ENCODE data around the gene NLRP6. TPM values are rescaled to one million over a fixed set of nuclear protein-coding genes. Genes with fewer than 3 reads are reported as not detected.

NLRP6 gene
- polyA plus RNA-seq, 2 of the 4 experiments (the other 2 are of a cell fraction): 0.03 TPM; not detected in 1

Small RNA genes within 50 kb of the gene (small RNA-seq; reads per million reads assigned to genes)
- 0 to 0.26 (median 0) reads per million in 6 experiments for gene AC136475.6

Other genes with a start within 250 kb of the NLRP6 start
- not detected in 2 replicates for gene SCGB1C1, start 85.3 kb upstream of the NLRP6 start, polyA plus RNA-seq (2011; rRNA removed)
- not detected in 3 replicates for gene SCGB1C1, start 85.3 kb upstream of the NLRP6 start, polyA plus RNA-seq (2017; fragmentation: RNase III; extraction: RNeasy Plus Mini Kit Qiagen cat#74134 plus additional on column Dnase treatment)
- 44.5 and 54.0 TPM in 2 replicates for gene BET1L, start 71.0 kb upstream of the NLRP6 start, polyA plus RNA-seq (2011; rRNA removed)
- gene BET1L, start 71.0 kb upstream of the NLRP6 start, polyA plus RNA-seq (2017; fragmentation: RNase III; extraction: RNeasy Plus Mini Kit Qiagen cat#74134 plus additional on column Dnase treatment): 26.4 to 28.5 TPM (median 28.3 TPM) in 3 replicates
- 82.0 and 119 TPM in 2 replicates for gene RIC8A, start 70.7 kb upstream of the NLRP6 start, polyA plus RNA-seq (2011; rRNA removed)
- 101 to 111 TPM (median 108 TPM) in 3 replicates for gene RIC8A, start 70.7 kb upstream of the NLRP6 start, polyA plus RNA-seq (2017; fragmentation: RNase III; extraction: RNeasy Plus Mini Kit Qiagen cat#74134 plus additional on column Dnase treatment)
- gene SIRT3, start 42.1 kb upstream of the NLRP6 start, polyA plus RNA-seq (2011; rRNA removed): 18.4 and 22.3 TPM in 2 replicates
- 19.2 to 20.8 TPM (median 20.3 TPM) in 3 replicates for gene SIRT3, start 42.1 kb upstream of the NLRP6 start, polyA plus RNA-seq (2017; fragmentation: RNase III; extraction: RNeasy Plus Mini Kit Qiagen cat#74134 plus additional on column Dnase treatment)
- 144 and 153 TPM in 2 replicates for gene PSMD13, start 41.4 kb upstream of the NLRP6 start, polyA plus RNA-seq (2011; rRNA removed)
- gene PSMD13, start 41.4 kb upstream of the NLRP6 start, polyA plus RNA-seq (2017; fragmentation: RNase III; extraction: RNeasy Plus Mini Kit Qiagen cat#74134 plus additional on column Dnase treatment): 198 to 215 TPM (median 198 TPM) in 3 replicates
- 7.2 and 7.9 TPM in 2 replicates for gene PGGHG, start 10.7 kb downstream of the NLRP6 start, polyA plus RNA-seq (2011; rRNA removed)
- 12.9 to 19.5 TPM (median 18.3 TPM) in 3 replicates for gene PGGHG, start 10.7 kb downstream of the NLRP6 start, polyA plus RNA-seq (2017; fragmentation: RNase III; extraction: RNeasy Plus Mini Kit Qiagen cat#74134 plus additional on column Dnase treatment)
- gene IFITM5, start 21.1 kb downstream of the NLRP6 start, polyA plus RNA-seq (2011; rRNA removed): not detected in 2 replicates
- gene IFITM5, start 21.1 kb downstream of the NLRP6 start, polyA plus RNA-seq (2017; fragmentation: RNase III; extraction: RNeasy Plus Mini Kit Qiagen cat#74134 plus additional on column Dnase treatment): not detected in 3 replicates
- gene IFITM2, start 29.4 kb downstream of the NLRP6 start, polyA plus RNA-seq (2011; rRNA removed): 36.4 and 61.3 TPM in 2 replicates
- gene IFITM2, start 29.4 kb downstream of the NLRP6 start, polyA plus RNA-seq (2017; fragmentation: RNase III; extraction: RNeasy Plus Mini Kit Qiagen cat#74134 plus additional on column Dnase treatment): 38.8 to 52.7 TPM (median 43.6 TPM) in 3 replicates
- 1.7 and 2.4 TPM in 2 replicates for gene IFITM1, start 35.6 kb downstream of the NLRP6 start, polyA plus RNA-seq (2011; rRNA removed)
- 0.14 to 0.16 TPM in 2 of 3 replicates, not detected in the other for gene IFITM1, start 35.6 kb downstream of the NLRP6 start, polyA plus RNA-seq (2017; fragmentation: RNase III; extraction: RNeasy Plus Mini Kit Qiagen cat#74134 plus additional on column Dnase treatment)
- gene IFITM3, start 42.5 kb downstream of the NLRP6 start, polyA plus RNA-seq (2011; rRNA removed): 8.6 and 10.8 TPM in 2 replicates
- 8.3 to 13.5 TPM (median 11.3 TPM) in 3 replicates for gene IFITM3, start 42.5 kb downstream of the NLRP6 start, polyA plus RNA-seq (2017; fragmentation: RNase III; extraction: RNeasy Plus Mini Kit Qiagen cat#74134 plus additional on column Dnase treatment)
- gene B4GALNT4, start 91.1 kb downstream of the NLRP6 start, polyA plus RNA-seq (2011; rRNA removed): 5.1 and 5.3 TPM in 2 replicates
- 20.4 to 28.0 TPM (median 27.5 TPM) in 3 replicates for gene B4GALNT4, start 91.1 kb downstream of the NLRP6 start, polyA plus RNA-seq (2017; fragmentation: RNase III; extraction: RNeasy Plus Mini Kit Qiagen cat#74134 plus additional on column Dnase treatment)
- gene PKP3, start 115.8 kb downstream of the NLRP6 start, polyA plus RNA-seq (2011; rRNA removed): 12.1 and 13.9 TPM in 2 replicates
- 22.3 to 25.9 TPM (median 23.4 TPM) in 3 replicates for gene PKP3, start 115.8 kb downstream of the NLRP6 start, polyA plus RNA-seq (2017; fragmentation: RNase III; extraction: RNeasy Plus Mini Kit Qiagen cat#74134 plus additional on column Dnase treatment)
- gene SIGIRR, start 136.6 kb downstream of the NLRP6 start, polyA plus RNA-seq (2011; rRNA removed): 27.7 and 27.8 TPM in 2 replicates
- 56.6 to 66.4 TPM (median 58.6 TPM) in 3 replicates for gene SIGIRR, start 136.6 kb downstream of the NLRP6 start, polyA plus RNA-seq (2017; fragmentation: RNase III; extraction: RNeasy Plus Mini Kit Qiagen cat#74134 plus additional on column Dnase treatment)
- gene ANO9, start 163.6 kb downstream of the NLRP6 start, polyA plus RNA-seq (2011; rRNA removed): 0.66 and 0.70 TPM in 2 replicates
- 0.50 to 0.55 TPM (median 0.51 TPM) in 3 replicates for gene ANO9, start 163.6 kb downstream of the NLRP6 start, polyA plus RNA-seq (2017; fragmentation: RNase III; extraction: RNeasy Plus Mini Kit Qiagen cat#74134 plus additional on column Dnase treatment)
- 23.4 and 28.9 TPM in 2 replicates for gene PTDSS2, start 171.9 kb downstream of the NLRP6 start, polyA plus RNA-seq (2011; rRNA removed)
- gene PTDSS2, start 171.9 kb downstream of the NLRP6 start, polyA plus RNA-seq (2017; fragmentation: RNase III; extraction: RNeasy Plus Mini Kit Qiagen cat#74134 plus additional on column Dnase treatment): 34.3 to 39.4 TPM (median 38.9 TPM) in 3 replicates
- 85.8 and 108 TPM in 2 replicates for gene RNH1, start 228.8 kb downstream of the NLRP6 start, polyA plus RNA-seq (2011; rRNA removed)
- gene RNH1, start 228.8 kb downstream of the NLRP6 start, polyA plus RNA-seq (2017; fragmentation: RNase III; extraction: RNeasy Plus Mini Kit Qiagen cat#74134 plus additional on column Dnase treatment): 131 to 135 TPM (median 135 TPM) in 3 replicates

All from A549 (cell line).